GM10248 (cell line): ENCODE data around the gene PVRIG.
"Not testable (repeated sequence)": the region's sequence is repeated elsewhere in the genome, so short reads cannot be mapped to it uniquely, and the experiment has no call there.

ENCODE experiments used
- CTCF ChIA-PET: fragments of 300-600 bp; sonication (Branson Sonifier 250); formaldehyde crosslinking; extraction: SDS; loops from one replicate; lab custom pipeline; 2021; ENCODE audit warnings: antibody characterized with exemption; lab: Yijun Ruan, JAX
- POLR2A ChIA-PET: fragments of 350-650 bp; sonication (Branson Sonifier 250); formaldehyde crosslinking; extraction: SDS; loops from one replicate; lab custom pipeline; 2020; ENCODE audit warnings: antibody characterized with exemption; lab: Yijun Ruan, JAX
- DNase-seq: peaks from one replicate; pipeline ENCODE4 v3.0.0; 2012; ENCODE audit errors: extremely low spot score
- CTCF ChIP-seq: IDR thresholded peaks from 2 replicates; pipeline ENCODE4 v1.5.1; 2012; ENCODE audit warnings: mild to moderate bottlenecking, low read depth; ENCODE audit errors: extremely low read depth, missing control alignments, control extremely low read depth

PVRIG gene

GRCh38 chr7:100174582-100174981, 45.2 kb upstream of the PVRIG start:
- TF ChIP-seq CTCF: no peak
- no peak for DNase-seq
- ChIA-PET CTCF (interaction anchor here (1.2 kb wide), 1 partner anchor 19 kb away, joined by 3 read pairs; no protein-coding TSS in a partner anchor), POLR2A (no interaction called here)

GRCh38 chr7:100175296-100175935, 44.3 kb upstream of the PVRIG start:
- POLR2A ChIA-PET: no interaction called here
- no peak for TF ChIP-seq CTCF
- CTCF ChIA-PET: interaction anchor here (1.2 kb wide), 1 partner anchor 20 kb away, joined by 3 read pairs; no protein-coding TSS in a partner anchor
- DNase-seq: no peak

GRCh38 chr7:100176096-100177044, 43.4 kb upstream of the PVRIG start:
- no peak for TF ChIP-seq CTCF
- no peak for DNase-seq
- ChIA-PET CTCF (interaction anchor here (0.9 to 1.8 kb wide), 7 partner anchors 9 to 231 kb away, joined by 3 to 7 read pairs (median 4); no protein-coding TSS in a partner anchor), POLR2A (no interaction called here)

- no peak for TF ChIP-seq CTCF
- DNase-seq: peak; percentile 97
- POLR2A ChIA-PET: no interaction called here
- CTCF ChIA-PET: interaction anchor here (0.7 to 1.8 kb wide), 10 partner anchors 8 to 230 kb away, joined by 3 to 7 read pairs (median 4); partner anchors contain the start of gene LAMTOR4
Measured at GRCh38 chr7:100177045-100178001, 42.4 kb upstream of the PVRIG start, which contains the start of the genes GPC2 and STAG3. Gene GPC2, minus strand, starts transcription at chr7:100177381. Its CDS starts 182 bp downstream, at chr7:100177199. Gene STAG3, plus strand, starts transcription at chr7:100177918. Its CDS starts 2,639 bp downstream, at chr7:100180557.

GRCh38 chr7:100180084-100180483, 39.7 kb upstream of the PVRIG start:
- POLR2A ChIA-PET, DNase-seq: not testable (repeated sequence)
- CTCF ChIA-PET: interaction anchor here (1.0 to 4.2 kb wide), 3 partner anchors 9 to 38 kb away, joined by 3 to 25 read pairs (median 4); no protein-coding TSS in a partner anchor

- CTCF ChIA-PET: interaction anchor here (1.0 kb wide), 2 partner anchors 10 to 13 kb away, joined by 3 to 4 read pairs; no protein-coding TSS in a partner anchor
- POLR2A ChIA-PET, DNase-seq: not testable (repeated sequence)
Measured at GRCh38 chr7:100182616-100183015, 37.1 kb upstream of the PVRIG start.

- POLR2A ChIA-PET, DNase-seq: not testable (repeated sequence)
- CTCF ChIA-PET: interaction anchor here (1.0 kb wide), 1 partner anchor 9 kb away, joined by 3 read pairs; no protein-coding TSS in a partner anchor
Measured at GRCh38 chr7:100183090-100183489, 36.7 kb upstream of the PVRIG start.
